SIG-M5 (cell line): ENCODE results near the gene STXBP6.

Experiments
- DNase-seq: peaks from one replicate; lab custom pipeline; 2025; lab: John Stamatoyannopoulos, UW

Gene STXBP6

DNA sequence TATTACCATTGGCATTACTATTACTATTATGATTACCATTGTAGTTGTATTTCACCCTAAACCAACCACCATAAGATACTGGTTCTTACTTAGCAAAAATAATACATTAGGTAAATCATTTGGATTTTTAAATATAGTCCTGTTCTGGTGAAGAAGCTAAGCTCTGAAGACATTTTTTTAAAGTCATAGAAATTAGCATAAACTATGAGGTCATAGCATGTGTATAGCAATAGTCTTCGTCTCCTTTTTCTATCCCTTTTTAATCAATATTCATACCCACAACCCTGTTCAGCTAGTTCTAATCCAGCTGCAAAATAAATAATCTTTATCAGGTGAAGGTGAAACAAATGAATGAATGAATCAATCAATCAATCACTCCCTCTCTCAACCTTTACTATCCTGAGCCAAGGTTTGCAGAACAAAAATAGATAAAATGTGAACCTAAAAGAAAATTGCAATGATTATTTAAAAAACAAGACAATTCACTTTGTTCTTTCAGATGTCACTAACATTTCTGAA is 134.5 kb downstream of the STXBP6 start:
- no peak for DNase-seq

DNA sequence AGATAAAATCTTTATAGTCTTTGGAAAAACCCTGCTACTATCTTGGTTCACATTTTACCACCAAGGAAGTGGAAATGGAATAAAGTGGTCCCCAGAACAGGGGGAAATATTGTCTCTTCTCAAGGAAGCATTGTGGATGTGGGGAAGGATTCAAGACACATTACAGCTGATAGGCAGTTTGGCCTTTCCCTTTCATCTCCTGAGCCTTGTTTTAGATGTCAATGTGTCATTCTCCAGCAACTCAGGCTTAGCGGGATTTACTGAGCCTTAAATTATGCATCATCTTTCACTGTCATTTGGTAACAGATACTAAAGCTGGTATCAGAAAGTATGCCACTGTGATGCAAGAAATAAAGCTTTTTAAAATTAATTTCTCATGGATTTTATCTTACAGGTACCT is 136.2 kb downstream of the STXBP6 start:
- DNase-seq, result no peak

DNA sequence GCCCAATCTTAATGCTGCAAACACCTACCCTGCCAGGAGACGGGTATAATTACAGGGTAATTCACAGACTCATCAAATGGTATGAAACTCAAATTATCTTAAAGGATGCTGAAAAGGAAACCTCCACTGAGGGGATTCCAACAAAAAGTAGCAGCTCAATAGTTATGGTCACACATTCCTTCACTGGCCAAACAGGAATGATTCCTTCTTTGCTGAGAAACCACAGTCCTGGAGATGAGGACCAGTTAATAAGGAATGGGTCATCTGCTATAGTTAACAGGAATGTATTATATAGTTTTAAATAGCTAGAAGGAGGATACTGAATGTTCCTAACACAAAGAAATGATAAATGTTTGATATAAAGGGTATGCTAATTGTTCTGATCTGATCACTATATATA is 136.9 kb downstream of the STXBP6 start:
- no peak for DNase-seq

DNA sequence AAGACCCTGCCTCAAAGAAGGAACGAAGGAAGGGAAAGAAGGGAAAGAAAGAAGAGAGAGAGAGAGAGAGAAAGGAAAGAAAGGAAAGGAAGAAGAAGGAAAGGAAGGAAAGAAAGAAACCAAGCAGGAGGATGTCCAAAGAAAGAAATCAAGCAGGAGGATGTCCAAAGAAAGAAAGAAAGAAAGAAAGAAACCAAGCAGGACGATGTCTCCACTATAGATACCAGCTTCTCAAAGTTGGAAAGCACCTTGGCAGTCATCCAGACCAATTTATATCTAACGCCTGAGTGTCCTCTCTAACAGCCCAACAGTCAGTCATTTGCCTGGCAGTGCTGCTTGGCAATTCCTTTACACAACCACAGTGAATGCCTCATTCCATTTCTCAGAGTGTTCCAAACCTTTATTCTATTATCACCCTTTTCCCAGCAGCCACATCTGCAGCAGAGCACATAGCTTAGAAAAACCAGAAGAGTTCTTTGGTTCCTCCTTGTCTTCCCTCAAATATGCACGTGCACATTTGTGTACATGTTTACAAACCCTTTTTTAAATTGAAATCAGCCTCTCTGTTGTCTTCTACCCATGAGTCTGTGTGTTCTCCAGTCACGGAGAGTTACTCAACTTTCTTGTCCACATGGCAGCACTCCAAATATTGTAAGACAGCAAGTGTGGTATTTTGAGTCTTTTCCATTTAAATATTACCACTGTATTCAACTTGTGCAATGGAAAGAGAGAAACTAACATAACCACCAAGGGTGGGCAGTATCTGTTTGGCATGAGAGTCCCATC is 138.4 kb downstream of the STXBP6 start:
- no peak for DNase-seq

DNA sequence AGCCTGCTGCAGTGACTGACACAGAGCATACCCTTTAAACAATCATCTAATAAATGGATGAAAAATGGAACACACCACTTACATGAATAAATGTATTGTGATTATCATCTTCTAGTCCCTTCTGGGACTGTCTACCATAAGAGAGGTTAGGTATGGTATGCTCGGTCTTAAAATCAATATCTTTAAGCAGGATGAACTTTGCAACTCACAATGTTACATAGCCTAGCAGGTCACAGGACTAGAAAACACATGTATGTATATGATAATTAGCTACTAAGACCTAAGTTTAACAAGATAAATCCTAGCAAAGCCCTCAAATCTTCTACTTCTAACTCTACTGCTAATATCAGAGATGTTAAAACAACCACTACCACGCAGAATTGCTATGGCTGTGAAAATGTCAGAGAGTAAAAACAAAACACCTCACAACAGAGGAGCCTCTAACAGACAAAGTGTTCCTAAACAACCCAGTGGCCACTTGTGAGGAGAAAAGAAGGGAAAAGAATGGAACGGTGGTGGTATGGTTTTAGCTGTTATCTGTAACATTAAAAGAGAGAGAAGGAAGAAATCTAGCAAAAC is 139.4 kb downstream of the STXBP6 start:
- DNase-seq, result no peak

DNA sequence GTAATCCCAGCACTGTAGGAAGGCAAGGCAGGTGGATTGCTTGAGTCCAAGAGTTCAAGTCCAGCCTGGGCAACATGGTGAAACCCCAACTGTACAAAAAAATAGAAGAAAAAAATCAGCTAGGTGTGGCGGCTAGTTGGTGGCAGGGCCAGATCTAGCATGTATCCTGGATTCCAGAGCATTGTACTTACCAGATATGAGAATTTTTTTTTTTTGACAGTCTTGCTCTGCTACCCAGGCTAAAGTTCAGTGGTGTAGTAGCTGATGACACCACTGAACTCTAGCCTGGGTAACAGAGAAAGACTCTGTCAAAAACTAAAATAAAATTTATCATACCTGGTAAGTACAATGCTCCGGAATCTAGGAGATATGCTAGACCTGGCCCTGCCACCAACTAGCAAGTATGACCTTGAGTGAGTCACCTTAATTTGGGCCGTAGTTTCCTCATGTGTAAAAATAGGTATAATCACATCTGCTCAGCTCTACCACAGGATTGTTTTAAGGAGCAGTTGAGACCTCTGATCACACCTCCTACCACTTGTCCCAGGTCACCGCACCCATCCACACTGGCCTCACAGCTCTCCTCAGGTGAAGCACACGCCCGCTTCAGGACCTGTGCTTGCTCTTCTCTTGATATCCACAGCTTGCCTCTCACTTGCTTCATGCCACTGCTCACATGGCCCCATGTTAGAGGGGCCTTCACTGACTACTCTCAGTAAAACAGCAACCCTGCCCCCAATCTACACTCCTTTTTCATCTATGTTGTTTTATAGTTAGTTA is 140.2 kb downstream of the STXBP6 start:
- no peak for DNase-seq

DNA sequence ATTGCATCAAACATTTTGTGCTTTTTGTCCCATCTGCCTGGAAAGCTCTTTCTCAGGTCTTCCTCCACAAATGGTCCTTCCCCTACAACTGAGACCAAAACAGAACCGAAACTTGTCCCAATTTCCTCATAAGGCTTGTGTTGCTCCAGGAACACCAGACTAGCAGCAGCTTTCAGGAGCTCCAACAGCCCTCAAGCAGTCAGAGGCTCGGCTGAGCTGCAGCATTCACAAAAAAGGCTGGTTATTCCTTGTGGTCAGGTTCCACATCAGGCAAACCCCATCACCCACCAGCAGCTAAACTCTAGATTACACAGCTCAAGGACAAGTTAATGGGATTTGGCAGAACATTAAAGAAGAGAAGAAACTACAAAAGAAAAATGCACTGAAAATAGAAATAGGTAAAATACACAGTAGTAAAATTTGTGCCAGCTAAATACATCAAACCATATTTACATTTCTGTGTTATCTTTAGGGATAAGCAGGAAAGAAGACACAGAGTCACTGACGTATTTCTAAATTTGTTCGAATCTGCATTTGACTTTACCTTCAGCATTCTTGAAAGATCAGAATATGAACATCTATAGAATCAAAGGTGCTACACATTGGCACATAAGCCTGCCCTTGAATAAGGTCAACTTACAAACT is 141.2 kb downstream of the STXBP6 start:
- DNase-seq, result no peak

DNA sequence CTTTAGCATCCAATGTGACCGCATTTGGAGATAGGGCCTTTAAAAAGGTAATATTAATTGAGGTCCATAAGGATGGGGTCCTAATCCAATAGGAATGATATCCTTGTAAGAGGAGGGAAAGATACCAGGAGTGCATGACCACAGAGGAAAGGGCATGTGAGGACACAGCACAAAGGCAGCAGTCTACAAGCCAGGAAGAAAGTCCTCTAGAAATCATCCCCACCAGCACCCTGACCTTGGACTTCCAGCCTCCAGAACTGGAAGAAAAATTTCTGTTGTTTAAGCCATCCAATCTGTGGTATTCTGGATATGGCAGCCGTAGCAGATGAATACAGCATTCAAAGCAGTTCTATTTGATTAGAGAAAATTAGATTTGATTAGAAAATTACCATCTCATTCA is 145.4 kb downstream of the STXBP6 start:
- DNase-seq, result no peak

DNA sequence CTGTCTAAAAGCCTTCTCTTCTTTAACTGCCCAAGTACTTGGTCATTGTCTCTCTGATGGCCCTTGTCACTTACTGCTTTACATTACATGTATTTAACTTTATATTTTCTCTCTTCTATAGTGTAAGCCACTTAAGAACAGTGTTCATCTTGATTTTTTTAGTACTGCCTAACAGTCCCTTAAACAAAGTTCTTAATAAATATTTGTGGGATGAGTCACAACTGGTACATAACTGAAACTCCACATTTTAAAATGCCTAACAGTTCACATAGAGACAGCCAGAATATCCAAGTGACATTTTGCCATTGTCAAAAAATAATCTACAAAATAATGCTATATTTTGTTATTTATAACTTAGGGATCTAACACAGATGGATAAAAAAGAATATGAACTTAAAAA is 146.6 kb downstream of the STXBP6 start:
- no peak for DNase-seq

DNA sequence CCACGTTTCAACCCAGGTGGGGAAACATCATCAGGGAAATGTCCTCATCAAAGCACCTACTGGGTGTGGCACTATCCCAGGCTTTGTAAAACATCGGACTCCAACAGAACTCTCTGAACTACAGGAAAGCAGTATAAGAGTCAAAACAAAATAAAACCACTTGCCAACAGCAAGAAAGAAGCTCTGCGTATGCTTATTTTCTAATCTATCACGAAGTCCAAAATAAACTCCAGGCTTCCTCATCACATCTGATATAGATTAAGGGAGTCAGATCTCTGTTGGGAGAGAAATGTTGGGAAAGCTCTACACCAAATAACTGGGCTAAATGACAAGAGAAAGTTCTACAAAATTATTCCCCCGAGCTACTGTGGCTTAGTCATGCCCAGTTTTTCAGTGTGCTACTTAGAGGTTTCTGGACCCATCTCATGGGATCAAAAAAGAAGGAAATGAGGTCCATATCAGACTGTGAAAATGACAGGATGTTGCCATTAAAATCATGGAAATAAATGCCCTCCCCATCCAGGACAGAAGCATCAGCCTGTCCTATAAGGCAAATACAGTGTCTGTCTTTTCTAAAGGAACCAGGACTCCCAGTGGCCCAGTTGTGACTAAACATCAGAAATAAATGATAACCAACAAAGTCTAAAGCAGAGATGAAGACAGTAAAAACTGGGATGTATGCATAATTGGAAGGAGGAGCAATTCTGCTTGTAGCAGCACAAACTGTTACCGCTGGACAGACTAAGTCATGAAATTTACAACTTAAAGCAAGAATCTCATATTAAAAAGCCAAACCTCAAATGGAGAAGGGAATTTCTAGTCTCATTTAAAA is 149.5 kb downstream of the STXBP6 start:
- DNase-seq, result no peak

DNA sequence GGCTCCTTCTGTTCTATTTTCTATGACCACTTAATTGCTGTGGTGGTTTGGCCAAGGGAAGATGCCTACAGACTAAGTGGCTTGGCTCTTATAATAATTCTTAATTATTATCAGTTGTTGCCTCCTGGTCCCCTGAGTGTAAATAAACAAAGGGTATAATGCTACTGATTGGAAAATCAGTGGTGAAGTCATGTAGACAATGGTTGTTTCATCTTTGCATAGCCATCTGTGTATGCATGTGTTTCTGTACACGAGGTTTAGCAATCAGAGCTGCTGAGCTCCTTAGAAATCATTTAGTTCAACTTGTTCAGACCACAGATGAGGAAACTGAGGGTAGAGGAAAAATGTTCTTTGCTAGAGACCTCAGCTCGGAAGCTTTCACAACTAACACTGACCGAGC is 152.2 kb downstream of the STXBP6 start:
- DNase-seq, result no peak

DNA sequence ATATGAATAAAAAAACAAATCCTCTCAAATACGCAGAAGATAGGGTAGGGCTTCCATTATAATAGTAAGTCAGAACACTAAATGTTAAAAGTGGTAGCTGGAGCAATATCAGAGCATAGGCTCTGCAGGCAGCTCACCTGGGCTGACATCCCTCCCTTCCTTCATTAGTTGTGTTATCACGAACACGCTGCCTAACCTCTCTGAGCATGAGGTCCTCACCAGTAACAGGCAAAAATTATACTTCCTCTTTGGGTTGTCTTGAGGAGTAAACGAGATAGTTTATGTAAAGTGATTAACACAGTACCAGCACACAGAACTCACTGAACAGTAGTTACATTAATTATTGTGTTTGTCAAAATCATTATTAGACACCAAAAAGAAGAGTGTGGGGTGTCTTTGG is 154.3 kb downstream of the STXBP6 start:
- DNase-seq, result no peak

DNA sequence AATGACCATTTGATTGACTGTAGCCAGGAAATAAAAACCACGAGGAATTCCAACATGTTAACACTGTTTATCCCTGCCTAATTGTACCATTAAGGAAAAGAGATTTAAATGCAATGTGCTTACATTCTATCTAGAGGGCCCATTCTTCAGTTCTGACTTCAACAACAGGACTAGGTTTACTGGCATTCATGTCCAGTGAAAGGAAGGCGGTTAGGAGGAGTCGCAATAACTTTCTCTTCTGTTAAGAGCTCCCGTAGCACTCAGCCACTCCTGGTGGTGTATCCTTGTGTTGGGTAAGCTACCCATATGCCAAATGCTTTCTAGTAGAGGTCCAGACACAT is 154.7 kb downstream of the STXBP6 start:
- DNase-seq, result no peak

DNA sequence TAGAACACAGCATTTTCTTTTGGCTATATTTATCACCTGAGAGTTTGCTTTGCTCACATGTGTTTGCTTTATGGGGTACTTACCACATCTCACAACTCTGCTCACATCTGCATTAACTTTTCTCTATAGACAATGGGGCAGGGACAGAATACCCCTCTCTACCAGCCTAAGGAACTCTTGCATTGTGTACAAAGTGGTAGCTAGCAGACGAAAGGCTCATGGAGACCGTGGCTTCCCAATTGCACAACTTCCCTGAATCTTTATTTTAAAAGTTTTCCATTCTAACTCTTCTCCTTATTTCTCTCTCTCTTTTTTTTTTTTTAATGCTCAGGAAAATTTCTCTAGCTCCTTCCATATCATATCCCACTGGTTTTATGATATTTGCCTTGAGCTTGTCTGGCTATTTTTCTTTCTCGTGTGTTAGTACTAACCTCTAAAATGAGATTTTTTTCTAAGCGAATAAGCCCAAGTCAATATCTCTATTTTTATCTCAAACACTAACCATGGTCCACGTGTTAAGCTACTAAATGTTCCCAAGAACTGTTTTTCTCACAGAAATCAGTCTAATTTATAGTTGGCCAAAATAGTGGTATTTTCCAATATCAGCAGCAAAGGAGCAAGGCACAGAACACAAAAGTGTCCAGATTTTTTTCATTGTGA is 155.2 kb downstream of the STXBP6 start:
- no peak for DNase-seq

DNA sequence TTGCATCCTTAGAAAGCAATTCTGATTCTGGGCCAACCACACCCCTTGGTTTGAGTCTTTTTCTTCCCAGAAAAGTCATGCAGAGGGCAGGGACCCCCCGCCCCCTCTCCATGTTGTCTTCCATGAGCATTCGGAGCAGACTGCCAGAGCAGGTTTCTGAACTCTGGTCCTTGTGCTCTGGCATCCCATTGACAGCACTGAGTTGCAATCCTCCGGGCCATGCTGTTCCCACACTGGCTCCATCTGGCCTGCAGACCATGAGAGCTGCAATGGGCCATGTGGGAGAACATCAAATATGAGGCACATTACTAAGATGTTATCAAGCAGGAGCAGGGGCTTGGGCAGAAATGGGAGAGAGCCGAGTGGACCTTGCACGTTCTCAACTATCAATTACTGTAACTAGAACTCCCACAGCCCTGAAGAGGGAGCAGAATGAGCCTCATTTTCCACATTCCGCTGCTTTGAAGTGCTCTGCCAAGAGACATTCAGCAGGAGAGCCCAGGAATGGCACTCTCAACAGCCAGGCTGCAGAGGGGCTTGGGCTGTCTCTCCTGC is 157.4 kb downstream of the STXBP6 start:
- no peak for DNase-seq

DNA sequence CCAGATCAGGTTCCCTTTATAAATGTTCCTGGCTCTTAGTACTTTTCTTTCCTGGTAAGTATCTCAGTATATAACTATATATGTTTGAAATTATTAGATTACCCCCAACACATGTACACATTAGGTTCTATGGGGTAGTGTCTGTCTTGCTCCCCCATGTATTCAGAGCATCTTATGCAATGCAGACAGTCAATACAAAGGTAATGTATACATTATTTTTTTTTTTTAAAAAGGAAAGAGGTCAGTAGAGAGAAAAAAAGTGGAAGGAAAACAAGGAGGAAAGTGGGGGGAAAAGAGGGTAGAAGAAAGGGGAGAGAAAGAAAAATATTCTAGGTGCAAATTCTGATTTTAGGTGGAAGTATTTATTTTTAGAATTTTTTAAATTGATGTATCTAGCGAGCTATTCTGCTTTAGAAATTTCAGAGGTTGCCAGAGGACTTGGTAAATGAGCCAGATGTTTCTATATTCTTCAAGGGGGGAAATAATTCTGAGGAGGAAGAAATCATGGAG is 157.9 kb downstream of the STXBP6 start:
- no peak for DNase-seq

DNA sequence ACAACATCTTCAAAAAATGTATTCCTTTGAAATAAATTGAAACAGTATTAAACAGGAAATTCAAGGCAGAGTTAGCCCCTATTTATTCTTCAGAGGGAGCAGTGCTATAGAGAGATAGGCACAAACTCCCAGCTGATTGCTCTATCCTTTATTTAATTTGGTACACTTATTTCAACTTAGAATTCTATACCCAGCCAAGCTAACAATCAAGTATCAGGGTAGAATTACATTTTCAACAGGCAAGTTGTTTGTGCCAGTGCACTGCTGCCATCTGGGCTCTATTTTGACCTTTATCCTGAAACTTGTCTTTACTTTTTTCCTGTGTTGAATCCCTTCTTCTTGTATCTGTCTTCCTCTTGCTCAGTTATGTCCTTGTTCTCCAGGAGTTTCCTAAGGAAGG is 159.2 kb downstream of the STXBP6 start:
- DNase-seq, result no peak

DNA sequence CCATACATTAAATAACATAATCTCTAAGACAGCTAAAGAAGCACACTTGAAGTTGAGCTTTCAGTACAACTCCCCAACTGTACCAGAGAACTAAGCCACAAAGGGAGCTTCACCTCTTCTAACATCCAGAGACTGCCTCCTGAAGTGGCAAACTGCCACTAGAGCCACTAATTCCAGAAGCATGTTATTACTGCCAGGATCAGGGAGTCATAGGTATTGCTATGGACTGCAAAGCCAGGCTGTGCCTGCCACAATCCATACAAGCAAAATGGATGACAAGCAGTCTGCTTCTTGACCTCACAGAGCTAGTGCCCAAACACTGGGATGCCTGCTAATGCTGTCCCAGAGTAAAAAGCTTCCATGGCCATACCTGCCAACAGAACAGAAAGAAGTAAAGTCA is 160.1 kb downstream of the STXBP6 start:
- DNase-seq, result no peak

DNA sequence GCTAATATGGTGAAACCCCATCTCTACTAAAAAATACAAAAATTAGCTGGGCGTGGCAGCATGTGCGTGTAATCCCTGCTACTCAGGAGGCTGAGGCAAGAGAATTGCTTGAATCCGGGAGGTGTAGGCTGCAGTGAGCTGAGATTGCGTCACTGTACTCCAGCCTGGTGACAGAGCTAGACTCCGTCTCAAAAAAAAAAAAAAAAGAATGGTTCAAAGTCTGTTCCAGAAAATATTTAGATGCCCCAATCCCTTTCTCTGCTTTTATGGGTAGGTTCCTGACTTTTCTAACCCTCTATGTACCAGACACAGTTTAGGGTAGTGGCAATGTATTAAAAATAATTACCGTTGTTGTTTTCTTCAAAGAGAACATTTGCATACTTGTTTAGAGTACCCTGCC is 161.4 kb downstream of the STXBP6 start:
- no peak for DNase-seq

DNA sequence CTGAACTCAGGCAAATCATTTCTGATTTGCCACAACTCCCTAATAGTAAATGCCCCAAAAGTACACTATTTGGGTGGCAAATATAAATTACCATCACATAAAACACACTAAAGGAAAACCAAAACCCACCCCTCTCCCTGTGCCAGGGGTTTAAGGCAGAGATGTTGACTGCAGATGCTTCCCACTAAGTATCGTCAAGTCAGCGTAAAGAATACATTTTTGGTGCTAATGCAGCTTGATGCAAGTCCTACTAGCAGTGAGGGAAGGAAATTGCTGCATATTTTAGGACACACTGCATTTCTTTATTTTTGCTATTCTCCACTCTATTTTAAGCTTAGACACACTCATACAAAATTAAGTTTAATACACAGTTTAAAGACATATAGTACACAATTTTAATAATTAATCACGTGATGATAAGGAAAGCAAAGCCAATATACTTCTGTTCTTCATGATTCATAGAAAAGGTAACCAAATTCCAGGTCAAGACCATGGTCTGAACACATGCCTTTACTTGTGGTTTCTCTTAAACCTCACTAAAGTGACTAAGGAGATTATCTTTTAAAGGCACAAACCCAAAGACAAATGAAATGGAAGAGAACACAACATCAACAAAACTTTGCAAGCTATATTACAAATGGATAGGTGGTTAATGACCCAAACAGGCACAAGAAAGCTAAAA is 162.2 kb downstream of the STXBP6 start:
- no peak for DNase-seq
